ENCODE data around the gene WNT3A. TPM values are rescaled to one million over a fixed set of nuclear protein-coding genes. Genes with fewer than 3 reads are reported as not detected.
A peak's percentile ranks its signal among the peaks of the same experiment; 100 is the strongest.

Gene WNT3A
- total RNA-seq, 1 experiment from 2014 or later: 1.0 TPM

- TF ChIP-seq EZH2 (IDR thresholded peaks at IDR 0.05; ENCODE audit: low read length, unreplicated experiment) (no peak), EZH2phosphoT487 (IDR thresholded peaks at IDR 0.05; ENCODE audit: borderline replicate concordance, low read length) (no peak), CTCF (conservative IDR thresholded peaks at IDR 0.05; ENCODE audit: low read depth, low read length) (no peak)
- Histone ChIP-seq H3K4me2 (ENCODE audit: low read length) (no peak overlapping the region), H2AFZ (ENCODE audit: low read length) (no peak overlapping the region), H3K9ac (ENCODE audit: low read length) (no peak overlapping the region), H3K27me3 (ENCODE audit: low read length) (peaks cover 3% of the 10 kb centered on the region; the same call in 1 of the 2 replicates), H3K9me3 (ENCODE audit: low read length) (peaks cover 7% of the 10 kb centered on the region), H3K4me1 (ENCODE audit: insufficient read depth, low read length) (no peaks in the 10 kb centered on the region), H3K27ac (ENCODE audit: low read length) (no peak overlapping the region), H3F3A (ENCODE audit: low read length, unreplicated experiment) (no peaks in the 10 kb centered on the region), H3K36me3 (ENCODE audit: low read depth, low read length) (no peaks in the 10 kb centered on the region), H4K20me1 (ENCODE audit: low read length) (no peaks in the 10 kb centered on the region), H3K9me2 (replicated peaks; ENCODE audit: low read length) (no peaks in the 10 kb centered on the region), H3K79me2 (ENCODE audit: low read length) (no peaks in the 10 kb centered on the region), H3K4me3 (ENCODE audit: low read length) (no peak overlapping the region)
- ChIA-PET POLR2A (ENCODE audit: unreplicated experiment) (no interaction called here), CTCF (no interaction called here)
- intact Hi-C loops (cut with micrococcal nuclease): no loop called here
- no TSS peak for BruUV-seq (replicated peaks)
- ATAC-seq (no peak), DNase-seq (no peak)
Observed at GRCh38 chr1:228034954-228035837, 28.4 kb downstream of the WNT3A start.

GRCh38 chr1:228035844-228036243, 29.0 kb downstream of the WNT3A start:
- Histone ChIP-seq H2AFZ (ENCODE audit: low read length) (no peak overlapping the region), H3K27ac (ENCODE audit: low read length) (no peak overlapping the region), H3K79me2 (ENCODE audit: low read length) (no peaks in the 10 kb centered on the region), H3K9me2 (replicated peaks; ENCODE audit: low read length) (no peaks in the 10 kb centered on the region), H3K27me3 (ENCODE audit: low read length) (peaks cover 4% of the 10 kb centered on the region; the same call in 1 of the 2 replicates), H3K9ac (ENCODE audit: low read length) (no peak overlapping the region), H3K4me2 (ENCODE audit: low read length) (no peak overlapping the region), H3K9me3 (ENCODE audit: low read length) (peaks cover 7% of the 10 kb centered on the region), H3K4me1 (ENCODE audit: insufficient read depth, low read length) (no peaks in the 10 kb centered on the region), H3K36me3 (ENCODE audit: low read depth, low read length) (no peaks in the 10 kb centered on the region), H3K4me3 (ENCODE audit: low read length) (no peak overlapping the region), H3F3A (ENCODE audit: low read length, unreplicated experiment) (no peaks in the 10 kb centered on the region), H4K20me1 (ENCODE audit: low read length) (no peaks in the 10 kb centered on the region)
- TF ChIP-seq CTCF (conservative IDR thresholded peaks at IDR 0.05; ENCODE audit: low read depth, low read length): no peak
- TF ChIP-seq EZH2 (IDR thresholded peaks at IDR 0.05; ENCODE audit: low read length, unreplicated experiment): no peak
- ATAC-seq: no peak
- intact Hi-C loops (cut with micrococcal nuclease): no loop called here
- DNase-seq: no peak
- ChIA-PET CTCF (no interaction called here), POLR2A (ENCODE audit: unreplicated experiment) (no interaction called here)
- BruUV-seq (replicated peaks): no TSS peak

GRCh38 chr1:228036701-228037231, 30.0 kb downstream of the WNT3A start:
- H4K20me1 ChIP-seq (ENCODE audit: low read length): no peaks in the 10 kb centered on the region
- H3K4me1 ChIP-seq (ENCODE audit: insufficient read depth, low read length): no peaks in the 10 kb centered on the region
- BruUV-seq (replicated peaks): no TSS peak
- no peaks in the 10 kb centered on the region for H3K79me2 ChIP-seq (ENCODE audit: low read length)
- H3K4me2 ChIP-seq (ENCODE audit: low read length): no peak overlapping the region
- peaks cover 4% of the 10 kb centered on the region; the same call in 1 of the 2 replicates for H3K27me3 ChIP-seq (ENCODE audit: low read length)
- no peak overlapping the region for H2AFZ ChIP-seq (ENCODE audit: low read length)
- ATAC-seq (peak; percentile 30; the same call in 1 of the 2 replicates), DNase-seq (no peak)
- H3K9me3 ChIP-seq (ENCODE audit: low read length): peaks cover 7% of the 10 kb centered on the region
- no peak overlapping the region for H3K4me3 ChIP-seq (ENCODE audit: low read length)
- no peak overlapping the region for H3K9ac ChIP-seq (ENCODE audit: low read length)
- H3K36me3 ChIP-seq (ENCODE audit: low read depth, low read length): no peaks in the 10 kb centered on the region
- H3K27ac ChIP-seq (ENCODE audit: low read length): no peak overlapping the region
- H3F3A ChIP-seq (ENCODE audit: low read length, unreplicated experiment): no peaks in the 10 kb centered on the region
- H3K9me2 ChIP-seq (replicated peaks; ENCODE audit: low read length): no peaks in the 10 kb centered on the region
- POLR2A ChIA-PET (ENCODE audit: unreplicated experiment): no interaction called here
- CTCF ChIA-PET: interaction anchor here (0.6 kb wide), 1 partner anchor 31 kb away, joined by 3 read pairs; no protein-coding TSS in a partner anchor
- intact Hi-C loops (cut with micrococcal nuclease): no loop called here
- no peak for TF ChIP-seq CTCF (conservative IDR thresholded peaks at IDR 0.05; ENCODE audit: low read depth, low read length)
- TF ChIP-seq EZH2 (IDR thresholded peaks at IDR 0.05; ENCODE audit: low read length, unreplicated experiment): no peak
- TF ChIP-seq EZH2phosphoT487 (IDR thresholded peaks at IDR 0.05; ENCODE audit: borderline replicate concordance, low read length): no peak

All from PC-3 (cell line).